Measurements from ENCODE around the gene VSTM2B.

The VSTM2B gene

GRCh38 chr19:29590278-29590677 is 64.5 kb downstream of the VSTM2B start:
- Histone ChIP-seq H3K4me2 (ENCODE audit: low read length, poor library complexity, severe bottlenecking) (no peak overlapping the region), H3K18ac (ENCODE audit: low read depth in 1 of 2, low read length in 2 of 2) (no peak overlapping the region), H3K4ac (ENCODE audit: low read depth in 1 of 2, low read length in 2 of 2) (no peak overlapping the region), H3K27me3 (ENCODE audit: control insufficient read depth in 1 of 2, insufficient read depth in 1 of 2, low read length in 2 of 2) (peaks cover 24 to 55% of the 10 kb centered on the region in 2 experiments), H3K23ac (ENCODE audit: low read length in 2 of 2) (no peak overlapping the region), H2BK12ac (ENCODE audit: low read length in 2 of 2) (no peak overlapping the region), H3K36me3 (ENCODE audit: control insufficient read depth in 1 of 2, insufficient read depth in 2 of 2, low read depth in 1 of 2, low read length in 2 of 2) (no peaks in the 10 kb centered on the region), H3K9ac (ENCODE audit: low read length) (no peak overlapping the region), H3K4me1 (ENCODE audit: control insufficient read depth, insufficient read depth, low read depth, low read length) (peaks cover 2% of the 10 kb centered on the region), H2BK120ac (ENCODE audit: low read depth, low read length) (no peak overlapping the region), H3K4me3 (ENCODE audit: insufficient read depth in 1 of 2, low read depth in 1 of 2, low read length in 2 of 2) (no peak overlapping the region), H3K79me1 (replicated peaks; ENCODE audit: low read length, poor library complexity, severe bottlenecking) (no peaks in the 10 kb centered on the region), H4K91ac (ENCODE audit: low read length) (no peak overlapping the region), H3K14ac (ENCODE audit: low read length in 2 of 2) (no peak overlapping the region), H3K27ac (ENCODE audit: low read length, poor library complexity, severe bottlenecking) (no peak overlapping the region), H2BK15ac (ENCODE audit: low read depth, poor library complexity, severe bottlenecking) (no peak overlapping the region), H2AK5ac (ENCODE audit: low read length, severe bottlenecking) (no peak overlapping the region), H2BK5ac (ENCODE audit: low read depth, low read length, poor library complexity, severe bottlenecking) (no peak overlapping the region), H4K8ac (ENCODE audit: low read length) (no peak overlapping the region), H3K9me3 (ENCODE audit: control insufficient read depth, low read length) (no peaks in the 10 kb centered on the region), H2AFZ (ENCODE audit: low read depth, low read length) (no peak overlapping the region)
- DNase-seq: no peak
- WGBS: 37% methylated on average over 5 of the region's 5 CpGs

- Histone ChIP-seq H4K8ac (ENCODE audit: low read length) (no peak overlapping the region), H3K9me3 (ENCODE audit: control insufficient read depth, low read length) (no peaks in the 10 kb centered on the region), H3K4me2 (ENCODE audit: low read length, poor library complexity, severe bottlenecking) (no peak overlapping the region), H2BK120ac (ENCODE audit: low read depth, low read length) (no peak overlapping the region), H2AFZ (ENCODE audit: low read depth, low read length) (no peak overlapping the region), H3K4me3 (ENCODE audit: insufficient read depth in 1 of 2, low read depth in 1 of 2, low read length in 2 of 2) (no peak overlapping the region), H2BK5ac (ENCODE audit: low read depth, low read length, poor library complexity, severe bottlenecking) (no peak overlapping the region), H2BK12ac (ENCODE audit: low read length in 2 of 2) (no peak overlapping the region), H3K9ac (ENCODE audit: low read length) (no peak overlapping the region), H3K4me1 (ENCODE audit: control insufficient read depth, insufficient read depth, low read depth, low read length) (peaks cover 5% of the 10 kb centered on the region), H2BK15ac (ENCODE audit: low read depth, poor library complexity, severe bottlenecking) (no peak overlapping the region), H3K36me3 (ENCODE audit: control insufficient read depth in 1 of 2, insufficient read depth in 2 of 2, low read depth in 1 of 2, low read length in 2 of 2) (no peaks in the 10 kb centered on the region), H3K79me1 (replicated peaks; ENCODE audit: low read length, poor library complexity, severe bottlenecking) (no peaks in the 10 kb centered on the region), H3K27ac (ENCODE audit: low read length, poor library complexity, severe bottlenecking) (no peak overlapping the region), H4K91ac (ENCODE audit: low read length) (no peak overlapping the region), H3K18ac (ENCODE audit: low read depth in 1 of 2, low read length in 2 of 2) (no peak overlapping the region), H2AK5ac (ENCODE audit: low read length, severe bottlenecking) (no peak overlapping the region), H3K14ac (ENCODE audit: low read length in 2 of 2) (no peak overlapping the region), H3K23ac (ENCODE audit: low read length in 2 of 2) (no peak overlapping the region), H3K27me3 (ENCODE audit: control insufficient read depth in 1 of 2, insufficient read depth in 1 of 2, low read length in 2 of 2) (peaks cover 30 to 69% of the 10 kb centered on the region in 2 experiments), H3K4ac (ENCODE audit: low read depth in 1 of 2, low read length in 2 of 2) (no peak overlapping the region)
- WGBS: 93% methylated on average over 3 of the region's 3 CpGs
- no peak for DNase-seq
Observed at GRCh38 chr19:29591670-29592069, 65.9 kb downstream of the VSTM2B start.

- Histone ChIP-seq H3K9me3 (ENCODE audit: control insufficient read depth, low read length) (no peaks in the 10 kb centered on the region), H2BK5ac (ENCODE audit: low read depth, low read length, poor library complexity, severe bottlenecking) (no peak overlapping the region), H3K18ac (ENCODE audit: low read depth in 1 of 2, low read length in 2 of 2) (no peak overlapping the region), H3K79me1 (replicated peaks; ENCODE audit: low read length, poor library complexity, severe bottlenecking) (no peaks in the 10 kb centered on the region), H3K23ac (ENCODE audit: low read length in 2 of 2) (no peak overlapping the region), H3K9ac (ENCODE audit: low read length) (no peak overlapping the region), H3K14ac (ENCODE audit: low read length in 2 of 2) (no peak overlapping the region), H3K4me1 (ENCODE audit: control insufficient read depth, insufficient read depth, low read depth, low read length) (peaks cover 5% of the 10 kb centered on the region), H3K36me3 (ENCODE audit: control insufficient read depth in 1 of 2, insufficient read depth in 2 of 2, low read depth in 1 of 2, low read length in 2 of 2) (no peaks in the 10 kb centered on the region), H2BK15ac (ENCODE audit: low read depth, poor library complexity, severe bottlenecking) (no peak overlapping the region), H3K4me3 (ENCODE audit: insufficient read depth in 1 of 2, low read depth in 1 of 2, low read length in 2 of 2) (no peak overlapping the region), H2BK12ac (ENCODE audit: low read length in 2 of 2) (no peak overlapping the region), H4K8ac (ENCODE audit: low read length) (no peak overlapping the region), H4K91ac (ENCODE audit: low read length) (no peak overlapping the region), H3K4ac (ENCODE audit: low read depth in 1 of 2, low read length in 2 of 2) (no peak overlapping the region), H2AK5ac (ENCODE audit: low read length, severe bottlenecking) (no peak overlapping the region), H3K27me3 (ENCODE audit: control insufficient read depth in 1 of 2, insufficient read depth in 1 of 2, low read length in 2 of 2) (peaks cover 38 to 91% of the 10 kb centered on the region in 2 experiments), H3K27ac (ENCODE audit: low read length, poor library complexity, severe bottlenecking) (no peak overlapping the region), H3K4me2 (ENCODE audit: low read length, poor library complexity, severe bottlenecking) (no peak overlapping the region), H2BK120ac (ENCODE audit: low read depth, low read length) (no peak overlapping the region), H2AFZ (ENCODE audit: low read depth, low read length) (no peak overlapping the region)
- DNase-seq: no peak
- WGBS: 92% methylated on average over 5 of the region's 6 CpGs
Observed at GRCh38 chr19:29593869-29594268, 68.1 kb downstream of the VSTM2B start.

- no peak overlapping the region for H2BK120ac ChIP-seq (ENCODE audit: low read depth, low read length)
- no peak overlapping the region for H4K8ac ChIP-seq (ENCODE audit: low read length)
- H3K4me1 ChIP-seq (ENCODE audit: control insufficient read depth, insufficient read depth, low read depth, low read length): peaks cover 5% of the 10 kb centered on the region
- no peak overlapping the region for H2BK15ac ChIP-seq (ENCODE audit: low read depth, poor library complexity, severe bottlenecking)
- no peak overlapping the region for H4K91ac ChIP-seq (ENCODE audit: low read length)
- no peak overlapping the region for H2AK5ac ChIP-seq (ENCODE audit: low read length, severe bottlenecking)
- H3K4ac ChIP-seq (ENCODE audit: low read depth in 1 of 2, low read length in 2 of 2): no peak overlapping the region
- no peak overlapping the region for H3K9ac ChIP-seq (ENCODE audit: low read length)
- no peak overlapping the region for H3K18ac ChIP-seq (ENCODE audit: low read depth in 1 of 2, low read length in 2 of 2)
- H3K27ac ChIP-seq (ENCODE audit: low read length, poor library complexity, severe bottlenecking): no peak overlapping the region
- H3K14ac ChIP-seq (ENCODE audit: low read length in 2 of 2): no peak overlapping the region
- no peak overlapping the region for H3K4me2 ChIP-seq (ENCODE audit: low read length, poor library complexity, severe bottlenecking)
- no peak for DNase-seq
- H3K27me3 ChIP-seq (ENCODE audit: control insufficient read depth in 1 of 2, insufficient read depth in 1 of 2, low read length in 2 of 2): peaks cover 32 to 88% of the 10 kb centered on the region in 2 experiments
- H3K79me1 ChIP-seq (replicated peaks; ENCODE audit: low read length, poor library complexity, severe bottlenecking): no peaks in the 10 kb centered on the region
- H2AFZ ChIP-seq (ENCODE audit: low read depth, low read length): no peak overlapping the region
- H3K23ac ChIP-seq (ENCODE audit: low read length in 2 of 2): no peak overlapping the region
- H2BK5ac ChIP-seq (ENCODE audit: low read depth, low read length, poor library complexity, severe bottlenecking): no peak overlapping the region
- H2BK12ac ChIP-seq (ENCODE audit: low read length in 2 of 2): no peak overlapping the region
- H3K36me3 ChIP-seq (ENCODE audit: control insufficient read depth in 1 of 2, insufficient read depth in 2 of 2, low read depth in 1 of 2, low read length in 2 of 2): no peaks in the 10 kb centered on the region
- 39% methylated on average over 10 of the region's 10 CpGs for WGBS
- no peaks in the 10 kb centered on the region for H3K9me3 ChIP-seq (ENCODE audit: control insufficient read depth, low read length)
- H3K4me3 ChIP-seq (ENCODE audit: insufficient read depth in 1 of 2, low read depth in 1 of 2, low read length in 2 of 2): no peak overlapping the region
Observed at GRCh38 chr19:29596080-29596727, 70.4 kb downstream of the VSTM2B start.
